ENCODE results near the gene KIAA1755.

KIAA1755 gene

DNA sequence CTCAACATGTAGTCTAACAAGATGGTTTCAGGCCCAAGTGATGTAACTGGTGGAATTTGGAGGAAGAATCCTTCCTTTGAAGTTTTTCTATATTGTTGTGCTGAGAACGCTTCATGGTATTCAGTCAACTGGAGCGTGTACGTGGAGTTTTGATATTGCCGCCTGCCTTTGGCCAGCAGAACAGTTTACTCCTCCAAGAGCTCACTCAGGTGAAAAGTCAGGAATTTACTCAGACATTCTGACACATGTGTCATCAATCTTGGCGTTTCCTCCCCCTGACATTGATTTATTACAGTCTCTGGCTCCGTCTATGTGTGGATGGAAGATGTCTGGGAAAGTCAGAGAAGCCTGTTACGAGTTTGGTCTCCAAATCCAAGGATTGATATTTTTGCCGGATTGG, 76.4 kb downstream of the KIAA1755 start:
- DNase-seq (ENCODE audit: low read depth in 2 of 2) = no peak

DNA sequence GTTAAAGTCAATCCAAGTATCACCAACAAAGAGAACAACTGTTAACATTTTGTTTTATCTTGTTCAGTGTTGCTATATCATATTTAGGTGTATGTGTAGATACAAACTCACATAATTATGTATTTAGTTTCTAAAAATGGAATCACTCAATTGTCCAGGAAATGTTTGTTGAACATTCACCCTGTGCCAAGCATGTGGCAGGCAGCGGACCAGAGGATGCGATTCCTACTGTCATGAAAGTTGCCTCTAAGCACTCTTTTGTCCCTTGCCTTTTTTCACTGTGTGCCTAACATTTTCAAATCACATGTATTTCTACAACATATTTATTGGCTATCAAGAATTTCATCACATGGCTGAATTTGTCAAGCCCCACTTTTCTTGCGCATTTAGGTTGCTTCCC, 78.6 kb downstream of the KIAA1755 start:
- no peak for DNase-seq (ENCODE audit: low read depth in 2 of 2)

DNA sequence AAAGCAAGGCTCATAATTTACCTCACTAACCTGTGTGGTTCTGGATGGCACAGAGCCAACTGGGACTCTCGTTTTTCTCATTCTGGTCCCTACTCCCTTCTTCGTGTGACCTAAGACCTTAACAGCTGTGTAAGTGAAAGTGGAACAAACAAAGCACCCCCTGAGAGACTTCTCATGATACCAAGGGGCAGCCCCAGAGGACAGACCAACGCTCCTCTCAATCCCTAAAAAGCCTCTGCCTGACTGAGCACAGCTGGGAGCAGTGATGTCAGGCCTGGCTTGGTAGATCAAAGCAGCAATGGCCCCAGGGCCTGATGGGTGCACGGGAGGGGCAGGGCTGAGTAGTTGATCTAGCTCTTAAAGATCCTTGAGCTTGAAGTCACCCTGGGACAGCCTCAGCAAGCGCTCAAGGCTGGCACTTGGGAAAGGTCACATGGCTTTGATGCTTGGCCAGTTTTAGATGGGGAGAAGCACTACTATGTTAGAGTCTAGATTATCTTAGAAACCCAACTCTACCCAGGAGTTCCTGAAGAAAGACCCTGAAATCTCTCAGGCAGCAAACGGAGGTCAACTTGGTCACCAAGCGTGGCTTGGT, 79.2 kb downstream of the KIAA1755 start:
- DNase-seq (ENCODE audit: low read depth in 2 of 2) = no peak

DNA sequence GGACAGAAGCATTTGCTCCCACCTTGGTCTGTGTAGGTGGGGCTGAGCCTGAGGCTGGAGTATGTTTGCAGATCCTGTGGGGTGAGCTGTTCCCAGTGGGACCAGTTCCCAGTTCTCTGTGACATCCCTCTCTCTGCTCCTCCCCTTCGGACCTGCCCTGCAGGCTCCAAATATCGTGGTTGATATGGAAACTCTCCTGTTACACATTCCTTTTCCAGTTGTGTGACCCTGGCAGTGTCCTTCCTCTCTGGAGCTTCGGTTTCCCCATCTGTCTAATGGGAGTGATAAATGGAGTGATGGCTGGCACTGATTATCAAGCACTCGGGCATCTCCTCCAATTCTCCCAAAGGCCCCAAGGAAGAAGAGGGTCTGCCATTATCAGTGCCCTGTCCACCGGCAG, 79.8 kb downstream of the KIAA1755 start:
- DNase-seq (ENCODE audit: low read depth in 2 of 2) = no peak

DNA sequence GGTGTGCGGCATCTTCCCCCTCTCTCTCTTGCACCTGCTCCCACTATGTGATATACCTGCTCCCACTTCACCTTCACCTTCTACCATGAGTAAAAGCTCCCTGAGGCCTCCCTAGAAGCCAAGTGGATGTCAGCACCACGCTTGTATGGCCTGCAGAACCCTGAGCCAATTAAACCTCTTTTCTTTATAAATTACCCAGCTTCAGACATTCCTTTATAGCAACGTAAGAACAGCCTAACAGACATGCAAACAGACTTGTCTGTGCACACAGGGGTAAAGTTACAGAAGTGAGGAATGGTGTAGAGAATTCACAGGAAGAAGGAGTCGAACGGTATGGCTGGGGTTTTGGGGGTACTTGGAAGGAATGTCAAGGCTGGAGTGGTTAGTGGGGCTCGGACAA, 80.7 kb downstream of the KIAA1755 start:
- DNase-seq (ENCODE audit: low read depth in 2 of 2) = no peak

DNA sequence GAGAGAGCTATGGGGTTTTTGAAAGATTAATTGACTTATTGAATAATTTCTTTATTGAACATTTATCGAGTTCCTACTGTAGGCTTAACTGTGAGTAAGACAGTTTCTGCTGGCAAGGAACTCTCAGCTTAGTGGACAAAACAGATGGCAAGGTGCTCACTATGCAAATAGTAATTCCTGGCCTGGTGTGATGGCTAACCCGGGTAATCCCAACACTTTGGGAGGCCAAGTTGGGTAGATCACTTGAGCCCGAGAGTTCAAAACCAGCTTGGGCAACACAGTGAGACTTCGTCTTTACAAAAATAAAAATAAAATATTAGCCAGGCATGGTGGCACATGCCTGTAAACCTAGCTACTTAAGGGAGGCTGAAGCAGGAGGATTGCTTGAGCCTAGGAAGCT, 82.0 kb downstream of the KIAA1755 start:
- DNase-seq (ENCODE audit: low read depth in 2 of 2) = no peak

DNA sequence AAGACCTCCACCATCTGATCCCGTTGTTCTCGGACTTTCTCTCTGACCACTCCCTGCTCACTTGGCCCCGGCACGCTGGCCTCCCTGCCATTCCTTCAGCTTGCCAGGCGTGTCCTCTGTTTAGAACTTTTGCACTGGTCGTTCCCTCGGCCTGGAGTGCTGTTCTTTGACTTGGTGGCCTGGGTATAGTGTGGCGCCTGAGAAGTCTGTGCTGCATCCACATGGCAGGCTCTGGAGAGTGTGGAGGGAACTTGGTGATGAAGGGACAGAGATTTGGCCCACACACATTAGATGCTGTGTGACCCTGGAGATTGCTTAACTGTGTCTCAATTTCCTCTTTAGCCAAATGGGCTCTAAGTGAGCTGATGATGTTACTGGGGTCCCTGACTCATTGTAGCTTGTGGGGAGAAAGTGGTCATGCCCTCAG, 82.5 kb downstream of the KIAA1755 start:
- DNase-seq (ENCODE audit: low read depth in 2 of 2) = no peak

DNA sequence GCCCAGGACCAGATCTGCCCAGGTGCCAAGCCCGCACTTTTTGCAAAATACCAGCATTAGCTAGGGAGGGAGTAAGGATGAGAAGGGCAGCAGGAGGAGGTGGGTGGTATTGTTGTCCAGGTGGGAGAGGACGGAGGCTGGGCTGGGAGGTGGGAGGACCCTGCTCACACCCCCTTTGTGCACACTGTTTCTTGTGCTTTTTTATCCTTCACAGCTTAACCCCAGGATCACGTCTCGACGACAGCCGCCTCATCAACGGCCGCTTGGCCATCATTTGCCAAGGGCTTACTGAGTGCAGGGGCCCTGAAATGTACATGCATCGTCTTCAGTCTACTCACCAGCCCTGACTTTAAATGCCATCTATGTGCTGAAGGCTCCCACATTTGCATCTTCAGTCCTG, 83.3 kb downstream of the KIAA1755 start:
- DNase-seq (ENCODE audit: low read depth in 2 of 2) = no peak

DNA sequence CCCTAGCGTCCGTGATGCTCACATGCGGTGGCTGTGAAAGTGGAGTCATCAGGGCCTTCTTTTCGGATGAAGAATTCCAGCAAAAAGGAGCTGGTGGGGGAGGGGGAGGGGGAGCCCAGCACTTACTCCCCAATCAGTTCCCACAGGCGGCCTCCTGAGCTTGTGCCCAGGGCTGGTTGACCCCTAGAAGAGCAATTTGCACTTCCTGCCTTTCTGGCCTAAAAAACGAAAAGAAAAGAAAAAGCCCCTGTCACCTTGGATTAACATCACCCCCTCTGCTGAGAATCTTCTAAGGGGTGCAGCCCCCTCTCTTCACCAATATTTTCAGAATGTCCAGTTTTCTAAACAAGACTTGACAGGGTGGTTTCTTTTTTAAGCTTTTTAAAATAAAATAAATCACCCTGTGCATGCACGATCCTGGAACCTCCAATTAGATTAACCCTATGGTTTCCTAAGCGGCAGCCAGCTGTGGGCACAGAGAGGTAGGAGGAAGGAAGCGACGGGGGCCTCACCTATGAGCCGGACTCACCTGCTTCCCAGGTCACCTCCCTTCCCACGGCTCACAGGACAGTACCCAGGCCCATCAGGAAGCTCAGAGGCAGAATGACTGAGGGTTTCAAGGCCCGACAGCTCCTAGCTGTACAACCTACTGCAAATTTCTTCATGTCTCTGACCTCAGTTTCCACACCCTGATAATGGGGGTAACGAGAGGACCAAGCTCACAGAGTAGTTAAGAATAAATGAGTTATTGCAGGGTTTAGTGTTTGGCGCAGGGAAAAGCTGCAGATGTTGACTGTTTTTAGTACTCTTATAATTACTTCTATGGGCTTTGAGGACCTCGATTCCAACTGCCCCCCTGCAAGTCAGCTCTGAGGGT, 85.0 kb downstream of the KIAA1755 start:
- DNase-seq (ENCODE audit: low read depth in 2 of 2) = no peak

DNA sequence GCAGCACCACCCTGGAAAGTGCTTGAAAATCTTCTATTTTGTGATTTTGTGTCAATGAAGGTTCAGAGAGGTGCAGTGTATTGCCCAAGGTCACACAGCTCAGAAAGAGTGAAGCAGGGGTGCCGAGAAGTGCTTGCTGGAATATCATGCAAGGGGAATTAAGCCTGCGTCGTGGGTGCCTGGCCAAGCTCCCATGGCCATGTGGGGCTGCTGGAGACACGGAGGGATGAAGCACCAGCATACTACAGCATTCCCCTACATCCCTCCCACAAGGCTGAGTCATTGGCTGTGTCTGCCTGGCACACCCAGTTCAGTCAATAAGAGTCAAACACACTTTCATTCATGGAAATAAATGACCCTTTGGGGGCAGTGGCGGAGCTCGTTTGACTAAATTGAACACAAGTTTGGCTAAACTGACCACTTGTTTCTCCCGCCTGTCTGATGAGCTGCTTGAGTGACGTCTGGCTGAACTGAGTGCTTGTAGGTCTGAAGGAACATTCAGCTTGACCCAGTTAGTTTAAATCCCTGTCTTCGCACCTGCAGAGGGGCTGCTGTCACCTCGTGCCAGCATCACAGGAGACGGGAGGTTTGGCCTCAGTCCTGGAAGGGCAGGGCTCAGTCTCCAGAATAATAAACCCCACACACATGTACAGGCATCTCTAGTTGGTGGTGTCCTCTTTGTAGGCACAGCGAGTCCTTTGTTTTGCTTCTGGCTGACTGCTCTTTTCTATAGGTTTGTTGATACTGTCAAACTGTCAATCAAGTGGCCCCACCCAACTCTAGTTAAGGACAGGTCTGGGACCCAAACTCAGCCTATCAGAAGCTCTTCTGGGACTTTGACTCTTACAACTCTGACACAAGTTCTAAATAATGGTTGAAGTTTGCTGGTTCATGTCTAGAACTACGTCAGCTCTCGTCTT, 87.0 kb downstream of the KIAA1755 start:
- DNase-seq (ENCODE audit: low read depth in 2 of 2) = no peak

DNA sequence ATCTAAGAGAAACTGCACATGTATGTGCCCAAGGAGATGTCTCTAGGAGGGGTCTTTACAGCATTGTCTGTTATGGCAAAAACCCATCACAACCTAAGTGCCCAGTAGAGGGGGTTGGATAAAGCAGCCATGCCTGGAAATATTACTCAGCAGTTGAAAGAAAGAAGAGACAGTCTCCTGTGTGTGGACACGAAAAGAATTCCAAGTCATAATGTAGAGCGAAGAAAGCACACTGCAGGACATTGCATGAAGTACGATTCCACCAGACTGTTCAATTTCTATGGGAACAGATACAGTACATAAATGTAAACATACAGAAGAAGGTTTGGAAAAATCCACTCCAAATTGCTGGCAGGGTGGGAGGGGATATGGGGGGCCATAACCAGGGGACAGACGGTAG, 88.1 kb downstream of the KIAA1755 start:
- DNase-seq (ENCODE audit: low read depth in 2 of 2) = no peak

DNA sequence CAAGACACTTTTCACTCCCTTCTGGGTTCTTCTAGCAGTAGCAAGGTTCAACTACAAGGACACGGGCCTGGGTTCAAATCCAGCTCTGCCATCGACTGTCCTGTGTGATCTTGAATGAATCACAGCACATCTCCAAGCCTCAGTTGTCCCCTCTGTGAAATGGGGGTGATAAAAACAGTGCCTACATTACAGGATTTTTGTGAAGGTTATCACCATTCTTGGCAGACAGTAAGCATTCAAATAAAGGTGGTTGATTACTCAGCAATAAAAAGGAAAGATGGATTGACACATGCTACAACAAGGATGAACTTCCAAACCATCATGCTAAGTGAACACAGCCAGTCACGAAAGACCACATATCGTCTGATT, 88.9 kb downstream of the KIAA1755 start:
- DNase-seq (ENCODE audit: low read depth in 2 of 2) = no peak

DNA sequence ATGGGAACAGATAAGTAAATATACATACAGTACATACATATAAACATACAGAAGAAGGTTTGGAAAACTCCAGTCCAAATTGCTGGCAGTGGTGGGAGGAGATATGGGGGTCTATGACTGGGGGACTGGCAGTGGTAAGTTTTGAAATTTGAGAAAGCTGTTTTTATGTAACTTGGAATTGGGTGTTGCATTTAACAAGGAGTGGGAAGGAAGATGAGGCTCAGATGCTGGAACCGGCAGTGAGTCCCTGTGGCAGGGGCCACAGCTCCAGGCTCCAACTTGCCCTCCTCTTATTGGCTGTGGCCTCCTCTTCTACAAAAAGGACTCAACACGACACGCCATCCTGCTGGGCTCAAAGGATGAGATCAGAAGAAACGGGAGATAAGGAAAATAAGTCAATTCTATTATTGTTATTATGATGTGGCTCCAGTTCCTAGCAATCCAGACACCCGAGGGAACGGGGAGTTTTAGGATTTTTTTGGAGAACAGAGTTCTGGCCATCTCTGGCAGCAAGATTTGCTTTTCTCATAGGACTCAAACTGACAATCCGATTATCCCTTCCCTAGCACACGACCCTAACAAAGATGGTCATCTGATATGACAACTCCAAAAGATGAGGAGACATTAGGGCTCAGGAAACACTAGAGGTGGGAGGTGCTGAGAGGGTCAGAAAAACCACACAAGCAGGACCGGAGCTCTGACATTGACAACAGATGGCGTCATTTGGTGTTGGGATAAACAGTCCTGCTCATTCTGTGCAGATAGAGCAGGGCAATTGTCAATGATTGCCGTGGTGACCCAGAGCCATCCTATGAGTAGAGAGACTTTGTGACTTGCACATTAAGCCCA, 89.5 kb downstream of the KIAA1755 start:
- DNase-seq (ENCODE audit: low read depth in 2 of 2) = no peak

DNA sequence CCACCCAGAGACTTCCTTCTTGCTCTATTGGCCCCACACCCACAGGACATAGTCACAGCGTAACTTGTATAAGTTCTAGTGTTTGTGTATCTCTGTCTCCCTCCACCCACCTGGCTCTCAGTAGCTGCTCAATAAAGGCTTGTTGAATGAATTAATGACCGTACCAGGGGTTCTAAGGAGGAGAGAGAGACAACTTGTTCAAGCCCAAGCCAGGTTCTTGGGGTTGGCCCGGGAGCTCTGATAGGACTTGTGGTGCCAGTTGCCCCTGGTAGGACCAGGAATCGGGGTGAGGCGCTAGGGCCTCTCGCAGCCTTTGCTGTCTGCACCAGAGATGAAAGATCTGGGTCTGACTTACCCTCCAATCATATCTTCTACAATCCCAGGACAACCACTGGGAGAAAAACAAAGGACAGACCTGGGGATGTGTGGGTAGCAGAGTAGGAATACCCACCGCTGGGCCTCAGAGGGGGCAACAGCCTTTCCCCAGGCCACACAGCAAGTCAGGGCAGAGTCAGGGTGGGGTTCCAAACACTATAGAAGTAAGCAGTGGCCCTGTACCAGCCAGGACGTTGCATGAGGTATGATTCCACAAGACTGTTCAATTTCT, 90.2 kb downstream of the KIAA1755 start:
- DNase-seq (ENCODE audit: low read depth in 2 of 2) = no peak

DNA sequence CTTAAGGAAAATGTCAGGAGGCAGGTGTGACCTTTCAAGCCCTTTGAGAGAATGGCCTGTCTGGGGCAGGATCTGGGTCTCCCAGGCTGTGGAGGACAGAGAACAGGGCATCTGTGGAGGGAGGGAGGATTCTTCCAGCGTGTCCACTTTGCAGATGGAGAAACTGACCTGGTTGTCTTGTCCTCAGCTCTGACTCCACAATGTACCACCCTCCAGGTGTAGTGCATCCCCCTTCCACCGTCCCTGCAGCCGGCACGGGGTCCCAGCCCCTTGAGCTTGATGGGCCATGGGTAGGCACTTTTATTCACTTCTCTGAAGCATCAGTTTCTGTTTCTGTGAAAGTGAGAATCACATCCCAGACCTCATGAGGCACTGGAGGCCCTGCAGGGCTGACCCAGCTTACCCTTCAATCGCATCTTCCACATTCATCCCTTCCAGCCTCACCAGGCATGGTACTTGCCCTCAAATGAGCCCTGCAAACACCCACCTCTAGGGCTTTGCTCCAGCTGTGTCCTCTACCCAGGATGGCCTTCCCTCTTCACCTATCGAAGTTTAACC, 90.8 kb downstream of the KIAA1755 start:
- no peak for DNase-seq (ENCODE audit: low read depth in 2 of 2)

DNA sequence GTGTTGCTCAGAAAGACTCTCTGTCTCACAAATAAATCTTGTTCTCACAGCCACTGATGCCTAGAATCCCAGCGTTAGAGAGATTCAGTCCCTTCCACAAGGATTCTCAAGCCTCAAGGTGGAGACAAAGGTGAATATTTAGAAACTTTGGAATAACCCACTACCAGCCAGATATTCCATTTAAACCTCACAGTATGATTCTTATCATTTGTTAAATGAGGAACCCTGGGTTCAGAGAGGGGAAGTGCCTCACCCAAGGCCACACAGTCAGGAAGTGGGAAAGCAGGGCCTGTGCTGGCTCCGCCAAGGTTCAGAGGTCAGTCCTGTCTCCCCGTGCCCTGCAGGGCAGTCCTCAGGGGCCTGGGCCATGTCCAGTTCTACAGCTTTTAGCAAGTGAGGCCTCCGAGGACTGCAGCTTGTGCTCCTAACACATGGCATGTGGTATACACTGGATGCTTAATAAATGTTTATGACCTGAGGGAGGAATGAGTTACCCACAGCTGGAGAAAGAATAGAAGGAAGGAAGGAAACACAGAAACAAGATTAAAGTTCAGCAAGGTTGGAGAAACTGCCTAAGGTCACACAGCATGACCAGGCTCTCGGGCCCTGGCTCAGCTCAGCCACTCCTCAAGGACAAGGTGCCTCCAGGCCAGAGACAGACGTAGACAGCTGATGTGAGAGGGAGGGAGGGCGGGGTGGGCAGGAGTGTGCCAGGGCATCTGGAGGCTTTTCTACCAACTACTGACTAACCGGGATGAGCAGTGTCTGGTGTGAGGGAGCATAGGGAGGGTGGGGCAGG, 91.5 kb downstream of the KIAA1755 start:
- DNase-seq (ENCODE audit: low read depth in 2 of 2) = no peak

DNA sequence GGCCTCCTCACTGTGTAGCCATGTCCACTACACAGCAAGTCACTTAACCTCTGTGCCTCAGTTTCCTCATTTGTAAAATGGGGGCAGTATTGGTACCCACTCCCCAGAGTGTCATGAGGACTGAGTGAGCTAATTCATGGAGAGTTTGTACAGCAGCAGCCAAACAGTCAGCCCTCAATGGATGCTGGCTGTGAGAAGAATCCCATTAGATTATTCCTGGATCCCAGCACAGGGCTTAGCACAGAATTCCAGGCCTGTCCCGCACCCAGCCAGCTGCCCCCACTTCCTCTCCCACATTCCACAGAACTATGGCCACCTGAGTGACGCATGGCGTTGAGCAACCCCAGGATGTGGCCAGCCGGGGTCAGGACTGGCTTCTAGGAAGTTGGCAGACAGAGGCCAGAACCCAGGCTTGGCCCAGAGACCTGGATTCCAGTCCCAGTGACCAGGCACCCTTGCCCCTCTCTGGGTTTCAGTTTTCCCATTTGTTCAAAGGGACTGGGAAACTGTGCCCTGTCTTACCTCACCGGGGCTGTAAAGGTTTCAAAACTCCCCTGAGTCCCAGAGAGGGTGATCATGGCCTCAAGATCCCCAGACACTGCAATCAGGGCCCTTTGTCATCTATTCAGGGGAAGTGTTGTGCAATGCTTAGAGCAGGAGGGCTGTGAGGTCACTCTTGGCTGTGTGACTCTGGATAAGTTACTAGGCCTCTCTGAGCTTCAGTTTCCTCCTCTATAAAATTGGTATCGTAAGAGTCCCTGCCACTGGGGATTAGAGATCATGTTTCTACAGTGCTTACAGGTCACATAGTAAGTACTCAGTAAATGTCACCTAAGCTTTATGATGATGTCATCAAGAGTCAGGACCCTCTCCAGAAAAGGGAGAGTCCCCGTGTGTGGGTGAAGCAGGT, 92.4 kb downstream of the KIAA1755 start:
- no peak for DNase-seq (ENCODE audit: low read depth in 2 of 2)

DNA sequence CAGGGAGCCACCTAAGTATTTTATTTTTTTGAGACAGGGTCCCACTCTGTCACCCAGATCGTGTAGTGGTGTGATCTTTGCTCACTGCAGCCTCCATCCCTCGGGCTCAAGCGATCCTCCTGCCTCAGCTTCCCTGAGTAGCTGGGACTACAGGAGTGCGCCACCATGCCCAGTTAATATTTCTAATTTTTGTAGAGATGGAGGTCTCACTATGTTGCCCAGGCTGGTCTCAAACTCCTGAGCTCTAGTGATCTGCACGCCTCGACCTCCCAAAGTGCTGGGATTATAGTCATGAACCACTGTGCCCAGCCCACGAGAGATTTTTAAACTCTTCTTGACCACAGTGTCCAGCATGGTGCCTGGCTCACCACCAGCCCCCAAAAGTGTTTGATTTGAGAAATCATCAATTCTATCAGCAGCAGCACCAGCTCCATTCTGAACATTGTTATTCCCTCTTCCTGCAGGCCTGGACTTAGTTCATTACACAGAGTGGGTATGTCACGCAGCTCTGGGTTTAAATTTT, 93.1 kb downstream of the KIAA1755 start:
- no peak for DNase-seq (ENCODE audit: low read depth in 2 of 2)
